Measurements from ENCODE around the gene MRPL34. TPM values are rescaled to one million over a fixed set of nuclear protein-coding genes. Genes with fewer than 3 reads are reported as not detected.

MRPL34 gene
- total and polyA plus RNA-seq, 7 donors: 105 to 558 (median 217) TPM

- ATAC-seq: no peak
- intact Hi-C loops (cut with DNase I): no loop called here
- DNase-seq: no peak
- Histone ChIP-seq H3K27ac (no peak overlapping the region), H3K9me3 (no peaks in the 10 kb centered on the region), H3K27me3 (ENCODE audit: insufficient read depth in 3 of 3, low read length in 2 of 3) (no peaks in the 10 kb centered on the region), H3K4me3 (no peak overlapping the region), H3K4me1 (peaks cover 15% of the 10 kb centered on the region), H3K36me3 (ENCODE audit: insufficient read depth in 1 of 2, low read depth in 1 of 2) (peaks cover 0 to 28% of the 10 kb centered on the region in 2 donors)
- WGBS, 3 donors: 80 to 89% (median 85%) methylated on average over 7 of the region's 7 CpGs
- TF ChIP-seq, protein P1, sequence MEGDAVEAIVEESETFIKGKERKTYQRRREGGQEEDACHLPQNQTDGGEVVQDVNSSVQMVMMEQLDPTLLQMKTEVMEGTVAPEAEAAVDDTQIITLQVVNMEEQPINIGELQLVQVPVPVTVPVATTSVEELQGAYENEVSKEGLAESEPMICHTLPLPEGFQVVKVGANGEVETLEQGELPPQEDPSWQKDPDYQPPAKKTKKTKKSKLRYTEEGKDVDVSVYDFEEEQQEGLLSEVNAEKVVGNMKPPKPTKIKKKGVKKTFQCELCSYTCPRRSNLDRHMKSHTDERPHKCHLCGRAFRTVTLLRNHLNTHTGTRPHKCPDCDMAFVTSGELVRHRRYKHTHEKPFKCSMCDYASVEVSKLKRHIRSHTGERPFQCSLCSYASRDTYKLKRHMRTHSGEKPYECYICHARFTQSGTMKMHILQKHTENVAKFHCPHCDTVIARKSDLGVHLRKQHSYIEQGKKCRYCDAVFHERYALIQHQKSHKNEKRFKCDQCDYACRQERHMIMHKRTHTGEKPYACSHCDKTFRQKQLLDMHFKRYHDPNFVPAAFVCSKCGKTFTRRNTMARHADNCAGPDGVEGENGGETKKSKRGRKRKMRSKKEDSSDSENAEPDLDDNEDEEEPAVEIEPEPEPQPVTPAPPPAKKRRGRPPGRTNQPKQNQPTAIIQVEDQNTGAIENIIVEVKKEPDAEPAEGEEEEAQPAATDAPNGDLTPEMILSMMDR (IDR thresholded peaks at IDR 0.05): no peak
Observed at GRCh38 chr19:17341845-17342244, 36.2 kb downstream of the MRPL34 start.

- Histone ChIP-seq H3K36me3 (ENCODE audit: insufficient read depth in 1 of 2, low read depth in 1 of 2) (peaks cover 0 to 12% of the 10 kb centered on the region in 2 donors), H3K27me3 (ENCODE audit: insufficient read depth in 3 of 3, low read length in 2 of 3) (no peaks in the 10 kb centered on the region), H3K4me1 (peaks cover 26% of the 10 kb centered on the region), H3K4me3 (no peak overlapping the region), H3K27ac (peak overlapping the region; percentile 65), H3K9me3 (no peaks in the 10 kb centered on the region)
- DNase-seq (peak; percentile 77 to 85), ATAC-seq (peak; percentile 78 to 94 (median 86))
- TF ChIP-seq, protein P1 (IDR thresholded peaks at IDR 0.05): peak; percentile 98
- intact Hi-C loops (cut with DNase I): loop anchor here (1.0 to 5.0 kb wide), 2 partner anchors 40 to 121 kb away; no protein-coding TSS in a partner anchor
- WGBS, 3 donors: 13 to 18% (median 14%) methylated on average over 24 of the region's 24 CpGs
Observed at GRCh38 chr19:17346109-17346671, 40.5 kb downstream of the MRPL34 start.

DNA sequence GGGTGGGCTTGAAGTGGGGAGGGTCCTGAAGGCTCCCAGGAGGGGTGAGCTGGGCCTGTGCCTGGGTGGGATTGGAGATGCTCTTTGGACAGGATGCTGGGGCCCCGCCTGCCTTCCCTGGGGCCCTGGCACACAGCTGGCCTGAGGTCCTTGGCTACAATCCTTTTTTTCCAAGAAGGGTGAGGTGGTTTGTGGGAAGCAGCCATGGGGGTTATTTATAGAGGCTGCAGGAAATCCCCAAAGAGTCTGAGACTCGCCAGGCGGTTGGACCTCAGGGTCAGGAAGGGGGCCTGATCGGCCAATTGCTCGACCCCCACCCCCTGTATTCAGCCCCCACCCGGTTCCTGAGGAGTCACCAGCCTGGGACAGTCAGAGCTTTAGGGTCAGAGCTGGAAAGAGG lies 41.7 kb downstream of the MRPL34 start:
- 3 to 5% (median 4%) methylated on average over 6 of the region's 6 CpGs for WGBS, 3 donors
- no peaks in the 10 kb centered on the region for H3K27me3 ChIP-seq (ENCODE audit: insufficient read depth in 3 of 3, low read length in 2 of 3)
- no peaks in the 10 kb centered on the region for H3K9me3 ChIP-seq
- H3K4me1 ChIP-seq: peaks cover 26% of the 10 kb centered on the region
- TF ChIP-seq, protein P1 (IDR thresholded peaks at IDR 0.05): no peak
- peak in 1 of 2 donors; percentile 47 for DNase-seq
- ATAC-seq: peak; percentile 72 to 84 (median 78)
- no peak overlapping the region for H3K4me3 ChIP-seq
- H3K36me3 ChIP-seq (ENCODE audit: insufficient read depth in 1 of 2, low read depth in 1 of 2): peaks cover 0 to 6% of the 10 kb centered on the region in 2 donors
- intact Hi-C loops (cut with DNase I): loop anchor here (1.0 to 5.0 kb wide), 2 partner anchors 39 to 120 kb away; no protein-coding TSS in a partner anchor
- peak overlapping the region; percentile 65 for H3K27ac ChIP-seq

- Histone ChIP-seq H3K4me1 (peaks cover 26% of the 10 kb centered on the region), H3K27me3 (ENCODE audit: insufficient read depth in 3 of 3, low read length in 2 of 3) (no peaks in the 10 kb centered on the region), H3K4me3 (no peak overlapping the region), H3K9me3 (no peaks in the 10 kb centered on the region), H3K36me3 (ENCODE audit: insufficient read depth in 1 of 2, low read depth in 1 of 2) (peaks cover 0 to 6% of the 10 kb centered on the region in 2 donors), H3K27ac (peak overlapping the region; percentile 65)
- WGBS, 3 donors: 18 to 40% (median 39%) methylated on average over 2 of the region's 2 CpGs
- DNase-seq (no peak), ATAC-seq (peak in 1 of 4 donors; percentile 10)
- TF ChIP-seq, protein P1 (IDR thresholded peaks at IDR 0.05): no peak
- intact Hi-C loops (cut with DNase I): loop anchor here (1.0 to 5.0 kb wide), 2 partner anchors 38 to 119 kb away; no protein-coding TSS in a partner anchor
Observed at GRCh38 chr19:17347877-17348276, 42.2 kb downstream of the MRPL34 start.
